GM12878 (cell line): Measurements from ENCODE around the gene PHKB. TPM values are rescaled to one million over a fixed set of nuclear protein-coding genes. Genes with fewer than 3 reads are reported as not detected.

Experiments
- ATAC-seq: fragments of 200-7000 bp; cut with Tn5 transposase; 3 replicates; pipeline ENCODE4 v1.9.1; 2020; ENCODE audit warnings: mild to moderate bottlenecking, moderate library complexity
- BruUV-seq: library from RNA; stranded (reverse); fragments of 400-500 nt; replicated peaks from 2 replicates; lab custom pipeline; 2021; lab: Mats Ljungman, UMichigan
- CTCF ChIA-PET: fragments of 300-600 bp; sonication (Branson Sonifier 250); formaldehyde crosslinking; extraction: SDS; loops from one replicate; lab custom pipeline; 2021; ENCODE audit warnings: inconsistent platforms; lab: Yijun Ruan, JAX
- POLR2A ChIA-PET: fragments of 350-600 bp; formaldehyde crosslinking; extraction: SDS; loops from one replicate; lab custom pipeline; 2021; ENCODE audit warnings: inconsistent platforms; lab: Charles Lee
- RAD21 ChIA-PET: fragments of 300-600 bp; sonication (Branson Sonifier 250); formaldehyde crosslinking; loops from one replicate; lab custom pipeline; 2023; ENCODE audit warnings: antibody characterized with exemption; ENCODE audit not compliant: unreplicated experiment; lab: Charles Lee
- SMC1A ChIA-PET: fragments of 300-600 bp; sonication (Branson Sonifier 250); formaldehyde crosslinking; loops from one replicate; lab custom pipeline; 2023; ENCODE audit not compliant: unreplicated experiment, uncharacterized antibody; lab: Charles Lee
- DNase-seq: peaks from one replicate; pipeline ENCODE4 v3.0.0-alpha.2; 2011; ENCODE audit warnings: low read depth, low spot score
- FAIRE-seq: peaks from 3 replicates; lab custom pipeline; 2011; peaks lifted over from hg19 to GRCh38; lab: Jason Lieb, UNC
- H2AFZ ChIP-seq: 2 replicates; pipeline ENCODE4 v1.6.0; 2011; ENCODE audit warnings: low read depth, low read length, control low read depth; ENCODE audit not compliant: control insufficient read depth
- H3K27ac ChIP-seq: 2 replicates; pipeline ENCODE4 v1.5.1; 2011; ENCODE audit warnings: control low read depth; ENCODE audit not compliant: control insufficient read depth, insufficient read depth
- H3K27me3 ChIP-seq, 2 experiments: replicated peaks in 1 of 2; 2 replicates each; pipeline versions ENCODE4 v1.6.0 to v1.6.1; 2011; ENCODE audit warnings: low read length in 1 of 2; ENCODE audit not compliant: control insufficient read depth in 2 of 2, insufficient read depth in 2 of 2
- H3K36me3 ChIP-seq, 2 experiments: 2 replicates each; pipeline ENCODE4 v1.5.1; 2011; ENCODE audit warnings: low read length in 1 of 2; ENCODE audit not compliant: control insufficient read depth in 2 of 2, insufficient read depth in 2 of 2
- H3K4me1 ChIP-seq: 2 replicates; pipeline ENCODE4 v1.6.1; 2011; ENCODE audit warnings: mild to moderate bottlenecking, low read length, moderate library complexity, mixed read lengths; ENCODE audit not compliant: control insufficient read depth, insufficient read depth
- H3K4me2 ChIP-seq: 2 replicates; pipeline ENCODE4 v1.6.0; 2011; ENCODE audit warnings: control low read depth; ENCODE audit not compliant: control insufficient read depth, insufficient read depth
- H3K4me3 ChIP-seq: fragments of 200-600 bp; sonication (generic); 2 replicates; pipeline ENCODE4 v1.5.1; 2016
- H3K79me2 ChIP-seq: 2 replicates; pipeline ENCODE4 v1.6.0; 2011; ENCODE audit warnings: low read length; ENCODE audit not compliant: control insufficient read depth, insufficient read depth
- H3K9ac ChIP-seq: 2 replicates; pipeline ENCODE4 v1.8.0; 2011; ENCODE audit warnings: low read length, control low read depth, mixed read lengths; ENCODE audit not compliant: control insufficient read depth, insufficient read depth
- H3K9me3 ChIP-seq: replicated peaks from 3 replicates; pipeline ENCODE4 v1.5.1; 2011; ENCODE audit warnings: mild to moderate bottlenecking, low read length; ENCODE audit not compliant: control insufficient read depth, insufficient read depth
- H4K20me1 ChIP-seq: 2 replicates; pipeline ENCODE4 v1.6.0; 2011; ENCODE audit not compliant: control insufficient read depth, insufficient read depth
- MXI1 ChIP-seq: fragments of 150-350 bp; IDR thresholded peaks from 2 replicates; pipeline ENCODE4 v1.6.1; 2011; ENCODE audit warnings: low read depth, mild to moderate bottlenecking, inconsistent platforms, low read length, improper control_type of control experiment
- MYB ChIP-seq: fragments of 150-350 bp; IDR thresholded peaks from 2 replicates; pipeline ENCODE4 v1.6.1; 2014; ENCODE audit warnings: mild to moderate bottlenecking, low read depth, low read length, borderline replicate concordance
- POLR2AphosphoS5 ChIP-seq: IDR thresholded peaks from 2 replicates; pipeline ENCODE4 v1.6.1; 2011; ENCODE audit warnings: mild to moderate bottlenecking, low read length, inconsistent platforms
- SMC3 ChIP-seq: IDR thresholded peaks from 2 replicates; pipeline ENCODE4 v1.6.1; 2011; ENCODE audit warnings: low read length, improper control_type of control experiment, borderline replicate concordance
- SUZ12 ChIP-seq: fragments of 200-600 bp; sonication (generic); IDR thresholded peaks from one replicate; pipeline ENCODE4 v1.6.1; 2018; ENCODE audit warnings: antibody characterized with exemption, mild to moderate bottlenecking; ENCODE audit not compliant: unreplicated experiment
- WGBS: methylation state at CpG from one replicate; pipeline ENCODE4 v1.1.6; 2016; ENCODE audit warnings: low lambda C conversion rate; ENCODE audit not compliant: insufficient replicate concordance, insufficient coverage; ENCODE audit errors: missing lambda C conversion rate; 5-methylcytosine and 5-hydroxymethylcytosine counted together
- in situ Hi-C: fragments of 300-500 bp; cut with MboI; formaldehyde crosslinking; loops from 9 replicates; pipeline ENCODE4 v1.14.3; 2018; ENCODE audit warnings: mixed read lengths
- intact Hi-C: fragments of 100-400 bp; cut with micrococcal nuclease; formaldehyde crosslinking; loops from one replicate; pipeline ENCODE4 v1.14.2; 2022; ENCODE audit not compliant: unreplicated experiment
- polyA plus RNA-seq, 11 experiments: library from polyadenylated mRNA; depleted of rRNA in 4 of 11; unstranded in 6 of 11; stranded (reverse) in 5 of 11; fragments of >200 nt; fragmentation: Nextera tagmentation in 4 of 11; fragmentation: Illumina TruSeq in 1 of 11; extraction: Ambion mirVana in 4 of 11; extraction: Trizol in 1 of 11; gene quantifications; 1 replicate in 1 of 11; 2 replicates in 10 of 11; pipeline versions ENCODE4 v1.2.1 to v1.2.3, GENCODE V29; 2011 to 2016; ENCODE audit warnings: inconsistent platforms in 2 of 11, missing spikeins in 2 of 11, low read depth in 1 of 11
- total RNA-seq, 4 experiments: library from RNA; depleted of rRNA in 3 of 4; stranded (reverse); fragments of >200 nt in 3 of 4; fragmentation: Illumina TruSeq in 1 of 4; extraction: Trizol in 1 of 4; gene quantifications; 2 replicates each; pipeline versions ENCODE4 v1.2.1 to v1.2.3, GENCODE V29; 2013 to 2021
- TF ChIP-seq, protein P1 (sequence below): fragments of 450-650 bp; IDR thresholded peaks from 2 replicates; pipeline ENCODE4 v1.6.1; 2017; ENCODE audit warnings: low read depth, mild to moderate bottlenecking, moderate library complexity
- TF ChIP-seq, protein P2 (sequence below): IDR thresholded peaks from 2 replicates; pipeline ENCODE4 v1.6.1; 2012; ENCODE audit warnings: low read depth, low read length, improper control_type of control experiment
- TF ChIP-seq, protein P3 (sequence below): IDR thresholded peaks from 2 replicates; pipeline ENCODE4 v1.6.1; 2011; ENCODE audit warnings: mild to moderate bottlenecking, low read depth, low read length, moderate library complexity; ENCODE audit not compliant: insufficient replicate concordance
- TF ChIP-seq, protein P4 (sequence below): fragments of 150-350 bp; IDR thresholded peaks from 2 replicates; pipeline ENCODE4 v1.6.1; 2014; ENCODE audit warnings: mild to moderate bottlenecking, low read depth, low read length

Gene PHKB
- total and polyA plus RNA-seq, 10 of the 15 experiments (the other 5 are each of a cell fraction or from before 2014, with no cell fraction given): 14.2 to 65.6 (median 37.0) TPM

DNA sequence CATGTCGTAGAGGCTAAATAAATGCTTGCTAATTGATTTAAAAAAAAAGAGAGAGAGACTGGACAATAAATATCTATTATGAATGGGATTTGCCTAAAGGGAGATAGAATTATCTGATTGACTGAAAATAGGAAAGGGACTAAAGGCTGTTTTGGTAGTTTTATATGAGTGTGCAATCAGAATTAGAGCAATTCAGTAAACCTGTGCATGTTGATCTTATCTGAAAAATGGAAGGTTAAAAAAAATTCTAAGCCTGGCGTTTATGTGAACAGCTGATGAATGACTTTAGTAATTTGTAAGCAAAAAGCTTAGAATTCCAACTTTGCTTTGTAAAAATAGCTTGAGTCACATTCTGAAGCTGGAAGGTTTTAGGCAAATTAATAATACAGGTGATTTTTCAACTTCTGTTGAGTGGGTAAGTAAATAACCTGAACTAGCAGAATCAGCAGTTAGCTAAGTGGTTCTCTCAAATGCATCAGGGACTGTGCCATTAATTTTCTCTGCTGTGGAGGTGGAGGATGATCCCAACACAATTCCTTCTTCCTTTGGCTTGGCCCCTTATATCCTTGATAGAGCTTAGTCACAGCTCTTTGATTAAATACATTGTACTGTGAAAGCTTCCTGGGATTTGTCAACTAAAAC, 254.4 kb downstream of the PHKB start:
- no peak overlapping the region for H2AFZ ChIP-seq
- BruUV-seq: no TSS peak
- no peaks in the 10 kb centered on the region for H3K27me3 ChIP-seq
- WGBS: 55% methylated on average over 2 of the region's 2 CpGs
- H3K36me3 ChIP-seq: no peaks in the 10 kb centered on the region
- no peak for DNase-seq
- H3K27ac ChIP-seq: no peak overlapping the region
- no peak overlapping the region for H3K4me2 ChIP-seq
- no peak for FAIRE-seq
- TF ChIP-seq POLR2AphosphoS5: no peak
- TF ChIP-seq, protein P1, sequence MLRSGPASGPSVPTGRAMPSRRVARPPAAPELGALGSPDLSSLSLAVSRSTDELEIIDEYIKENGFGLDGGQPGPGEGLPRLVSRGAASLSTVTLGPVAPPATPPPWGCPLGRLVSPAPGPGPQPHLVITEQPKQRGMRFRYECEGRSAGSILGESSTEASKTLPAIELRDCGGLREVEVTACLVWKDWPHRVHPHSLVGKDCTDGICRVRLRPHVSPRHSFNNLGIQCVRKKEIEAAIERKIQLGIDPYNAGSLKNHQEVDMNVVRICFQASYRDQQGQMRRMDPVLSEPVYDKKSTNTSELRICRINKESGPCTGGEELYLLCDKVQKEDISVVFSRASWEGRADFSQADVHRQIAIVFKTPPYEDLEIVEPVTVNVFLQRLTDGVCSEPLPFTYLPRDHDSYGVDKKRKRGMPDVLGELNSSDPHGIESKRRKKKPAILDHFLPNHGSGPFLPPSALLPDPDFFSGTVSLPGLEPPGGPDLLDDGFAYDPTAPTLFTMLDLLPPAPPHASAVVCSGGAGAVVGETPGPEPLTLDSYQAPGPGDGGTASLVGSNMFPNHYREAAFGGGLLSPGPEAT: no peak
- no peak for TF ChIP-seq SMC3
- TF ChIP-seq MXI1: no peak
- no peak for TF ChIP-seq SUZ12
- TF ChIP-seq, protein P2, sequence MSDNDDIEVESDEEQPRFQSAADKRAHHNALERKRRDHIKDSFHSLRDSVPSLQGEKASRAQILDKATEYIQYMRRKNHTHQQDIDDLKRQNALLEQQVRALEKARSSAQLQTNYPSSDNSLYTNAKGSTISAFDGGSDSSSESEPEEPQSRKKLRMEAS: no peak
- TF ChIP-seq, protein P3, sequence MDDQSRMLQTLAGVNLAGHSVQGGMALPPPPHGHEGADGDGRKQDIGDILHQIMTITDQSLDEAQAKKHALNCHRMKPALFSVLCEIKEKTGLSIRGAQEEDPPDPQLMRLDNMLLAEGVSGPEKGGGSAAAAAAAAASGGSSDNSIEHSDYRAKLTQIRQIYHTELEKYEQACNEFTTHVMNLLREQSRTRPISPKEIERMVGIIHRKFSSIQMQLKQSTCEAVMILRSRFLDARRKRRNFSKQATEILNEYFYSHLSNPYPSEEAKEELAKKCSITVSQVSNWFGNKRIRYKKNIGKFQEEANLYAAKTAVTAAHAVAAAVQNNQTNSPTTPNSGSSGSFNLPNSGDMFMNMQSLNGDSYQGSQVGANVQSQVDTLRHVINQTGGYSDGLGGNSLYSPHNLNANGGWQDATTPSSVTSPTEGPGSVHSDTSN: no peak
- TF ChIP-seq MYB: no peak
- TF ChIP-seq, protein P4, sequence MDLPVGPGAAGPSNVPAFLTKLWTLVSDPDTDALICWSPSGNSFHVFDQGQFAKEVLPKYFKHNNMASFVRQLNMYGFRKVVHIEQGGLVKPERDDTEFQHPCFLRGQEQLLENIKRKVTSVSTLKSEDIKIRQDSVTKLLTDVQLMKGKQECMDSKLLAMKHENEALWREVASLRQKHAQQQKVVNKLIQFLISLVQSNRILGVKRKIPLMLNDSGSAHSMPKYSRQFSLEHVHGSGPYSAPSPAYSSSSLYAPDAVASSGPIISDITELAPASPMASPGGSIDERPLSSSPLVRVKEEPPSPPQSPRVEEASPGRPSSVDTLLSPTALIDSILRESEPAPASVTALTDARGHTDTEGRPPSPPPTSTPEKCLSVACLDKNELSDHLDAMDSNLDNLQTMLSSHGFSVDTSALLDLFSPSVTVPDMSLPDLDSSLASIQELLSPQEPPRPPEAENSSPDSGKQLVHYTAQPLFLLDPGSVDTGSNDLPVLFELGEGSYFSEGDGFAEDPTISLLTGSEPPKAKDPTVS: no peak
- POLR2A ChIA-PET: no interaction called here
- no peaks in the 10 kb centered on the region for H3K9me3 ChIP-seq
- H3K9ac ChIP-seq: no peak overlapping the region
- peaks cover 3% of the 10 kb centered on the region for H3K4me1 ChIP-seq
- in situ Hi-C loops (no loop called here), intact Hi-C loops (no loop called here)
- SMC1A ChIA-PET: no interaction called here
- no peaks in the 10 kb centered on the region for H3K79me2 ChIP-seq
- no peak for ATAC-seq
- no peaks in the 10 kb centered on the region for H4K20me1 ChIP-seq
- RAD21 ChIA-PET: no interaction called here
- H3K4me3 ChIP-seq: no peak overlapping the region
- CTCF ChIA-PET: no interaction called here
